Mesothelial cell of epicardium (in vitro differentiated cells): ENCODE measurements around the gene MTUS2. TPM values are rescaled to one million over a fixed set of nuclear protein-coding genes. Genes with fewer than 3 reads are reported as not detected.

Experiments used
- DNase-seq, 2 experiments: peaks; one replicate each; pipeline ENCODE4 v3.0.0; 2021; ENCODE audit warnings: low spot score in 2 of 2; ENCODE audit not compliant: unreplicated experiment in 2 of 2
- H3K27ac Mint-ChIP-seq: 2 replicates; pipeline ENCODE4 v1.8.0; 2021; ENCODE audit warnings: mixed read lengths
- H3K27me3 Mint-ChIP-seq: 2 replicates; pipeline ENCODE4 v1.8.0; 2021; ENCODE audit warnings: low read depth, mixed read lengths
- H3K36me3 Mint-ChIP-seq: 2 replicates; pipeline ENCODE4 v1.8.0; 2021; ENCODE audit warnings: mixed read lengths
- H3K4me1 Mint-ChIP-seq: 2 replicates; pipeline ENCODE4 v1.8.0; 2021; ENCODE audit warnings: mixed read lengths
- H3K4me3 Mint-ChIP-seq: 2 replicates; pipeline ENCODE4 v1.8.0; 2021; ENCODE audit warnings: mild to moderate bottlenecking, moderate library complexity, mixed read lengths
- H3K9me3 Mint-ChIP-seq: 2 replicates; pipeline ENCODE4 v1.8.0; 2021; ENCODE audit warnings: mixed read lengths
- total RNA-seq: library from RNA; stranded (reverse); gene quantifications from 3 replicates; pipeline ENCODE4 v1.2.1, GENCODE V29; 2021
- TF ChIP-seq, protein P1 (sequence below): fragments of 200-600 bp; sonication (generic); IDR thresholded peaks from one replicate; pipeline ENCODE4 v1.5.0; 2021; ENCODE audit warnings: antibody characterized with exemption; ENCODE audit not compliant: unreplicated experiment

The MTUS2 gene
- total RNA-seq, 1 donor from 2014 or later, result 1.4 TPM

DNA sequence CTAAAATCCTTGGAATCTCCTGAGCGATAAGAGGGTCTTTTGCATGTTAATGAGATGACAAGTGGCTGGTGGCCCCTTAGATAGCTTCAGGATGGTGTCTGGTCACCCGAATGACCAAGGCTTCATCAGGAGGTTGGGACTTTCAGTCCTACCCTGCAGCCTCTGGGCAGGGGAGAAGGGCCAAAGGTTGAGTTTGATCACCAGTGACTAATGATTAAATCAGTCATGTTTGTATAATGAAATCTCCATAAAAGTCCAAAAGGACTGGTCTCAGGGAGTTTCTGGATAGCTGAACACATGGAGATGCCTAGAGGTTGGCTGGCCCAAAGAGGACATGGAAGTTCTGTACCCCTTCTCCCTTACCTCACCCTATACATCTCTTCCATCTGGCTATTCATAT is 316.2 kb downstream of the MTUS2 start:
- no peak overlapping the region for H3K27ac Mint-ChIP-seq
- TF ChIP-seq, protein P1, sequence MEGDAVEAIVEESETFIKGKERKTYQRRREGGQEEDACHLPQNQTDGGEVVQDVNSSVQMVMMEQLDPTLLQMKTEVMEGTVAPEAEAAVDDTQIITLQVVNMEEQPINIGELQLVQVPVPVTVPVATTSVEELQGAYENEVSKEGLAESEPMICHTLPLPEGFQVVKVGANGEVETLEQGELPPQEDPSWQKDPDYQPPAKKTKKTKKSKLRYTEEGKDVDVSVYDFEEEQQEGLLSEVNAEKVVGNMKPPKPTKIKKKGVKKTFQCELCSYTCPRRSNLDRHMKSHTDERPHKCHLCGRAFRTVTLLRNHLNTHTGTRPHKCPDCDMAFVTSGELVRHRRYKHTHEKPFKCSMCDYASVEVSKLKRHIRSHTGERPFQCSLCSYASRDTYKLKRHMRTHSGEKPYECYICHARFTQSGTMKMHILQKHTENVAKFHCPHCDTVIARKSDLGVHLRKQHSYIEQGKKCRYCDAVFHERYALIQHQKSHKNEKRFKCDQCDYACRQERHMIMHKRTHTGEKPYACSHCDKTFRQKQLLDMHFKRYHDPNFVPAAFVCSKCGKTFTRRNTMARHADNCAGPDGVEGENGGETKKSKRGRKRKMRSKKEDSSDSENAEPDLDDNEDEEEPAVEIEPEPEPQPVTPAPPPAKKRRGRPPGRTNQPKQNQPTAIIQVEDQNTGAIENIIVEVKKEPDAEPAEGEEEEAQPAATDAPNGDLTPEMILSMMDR, result no peak
- no peak overlapping the region for H3K4me3 Mint-ChIP-seq
- DNase-seq, result no peak
- no peaks in the 10 kb centered on the region for H3K36me3 Mint-ChIP-seq
- peaks cover 23% of the 10 kb centered on the region for H3K9me3 Mint-ChIP-seq
- no peaks in the 10 kb centered on the region for H3K27me3 Mint-ChIP-seq
- H3K4me1 Mint-ChIP-seq, result peaks cover 7% of the 10 kb centered on the region

DNA sequence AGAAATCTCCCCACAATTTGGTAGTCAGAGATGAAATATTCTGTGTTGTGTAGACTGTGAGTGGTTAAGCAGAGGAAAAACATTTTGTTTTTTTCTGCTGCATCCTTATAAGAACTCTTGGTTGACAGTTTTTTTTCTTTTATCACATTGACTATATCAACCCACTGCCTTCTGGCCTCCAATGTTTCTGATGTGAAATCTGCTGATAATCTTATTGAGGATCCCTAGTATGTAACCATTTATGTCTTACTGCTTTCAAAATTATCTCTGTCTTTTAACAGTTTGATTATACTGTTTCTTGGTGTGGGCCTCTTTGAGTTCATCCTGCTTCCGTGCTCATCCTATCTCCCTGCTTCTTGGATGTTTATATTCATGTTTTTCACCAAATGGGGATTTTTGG is 316.9 kb downstream of the MTUS2 start:
- Mint-ChIP-seq H3K27me3 (no peaks in the 10 kb centered on the region), H3K36me3 (no peaks in the 10 kb centered on the region), H3K4me1 (peaks cover 7% of the 10 kb centered on the region), H3K9me3 (peaks cover 23% of the 10 kb centered on the region), H3K27ac (no peak overlapping the region), H3K4me3 (no peak overlapping the region)
- DNase-seq, result no peak
- TF ChIP-seq, protein P1, result no peak

- Mint-ChIP-seq H3K4me3 (no peak overlapping the region), H3K36me3 (no peaks in the 10 kb centered on the region), H3K4me1 (peaks cover 7% of the 10 kb centered on the region), H3K27ac (no peak overlapping the region), H3K9me3 (peaks cover 23% of the 10 kb centered on the region), H3K27me3 (no peaks in the 10 kb centered on the region)
- DNase-seq, result no peak
- TF ChIP-seq, protein P1, result no peak
Observed at GRCh38 chr13:29137995-29138394, 317.9 kb downstream of the MTUS2 start.

- DNase-seq, result no peak
- H3K36me3 Mint-ChIP-seq, result no peaks in the 10 kb centered on the region
- no peak overlapping the region for H3K4me3 Mint-ChIP-seq
- TF ChIP-seq, protein P1, result no peak
- H3K27me3 Mint-ChIP-seq, result no peaks in the 10 kb centered on the region
- H3K27ac Mint-ChIP-seq, result peak overlapping the region; percentile 17
- H3K4me1 Mint-ChIP-seq, result peaks cover 7% of the 10 kb centered on the region
- peaks cover 21% of the 10 kb centered on the region for H3K9me3 Mint-ChIP-seq
Observed at GRCh38 chr13:29140277-29140676, 320.1 kb downstream of the MTUS2 start.

- no peak for DNase-seq
- no peak overlapping the region for H3K4me3 Mint-ChIP-seq
- H3K4me1 Mint-ChIP-seq, result peaks cover 7% of the 10 kb centered on the region
- no peaks in the 10 kb centered on the region for H3K27me3 Mint-ChIP-seq
- peaks cover 13% of the 10 kb centered on the region for H3K9me3 Mint-ChIP-seq
- H3K36me3 Mint-ChIP-seq, result no peaks in the 10 kb centered on the region
- no peak overlapping the region for H3K27ac Mint-ChIP-seq
- TF ChIP-seq, protein P1, result no peak
Observed at GRCh38 chr13:29143847-29144246, 323.7 kb downstream of the MTUS2 start.

DNA sequence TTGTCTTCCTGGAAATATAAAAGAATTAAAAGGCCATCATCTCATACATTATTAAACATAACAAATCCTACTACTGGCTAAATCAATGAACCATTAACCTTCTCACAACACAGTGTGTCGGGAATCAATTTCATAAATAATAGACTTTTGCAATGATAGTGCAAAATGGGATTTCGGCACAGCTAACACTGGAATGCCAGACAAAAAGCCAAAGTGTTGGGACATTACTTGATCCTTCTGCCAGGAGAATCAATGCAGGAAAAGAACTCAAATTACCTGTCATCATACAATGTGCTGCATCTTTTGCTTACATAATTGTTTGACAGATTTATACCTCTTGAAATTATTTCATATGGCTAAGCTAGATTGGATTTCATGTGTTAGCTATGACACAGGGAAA is 334.3 kb downstream of the MTUS2 start:
- Mint-ChIP-seq H3K36me3 (no peaks in the 10 kb centered on the region), H3K27ac (no peak overlapping the region), H3K9me3 (peaks cover 37% of the 10 kb centered on the region), H3K27me3 (peaks cover 24% of the 10 kb centered on the region), H3K4me1 (no peaks in the 10 kb centered on the region), H3K4me3 (no peak overlapping the region)
- TF ChIP-seq, protein P1, result no peak
- no peak for DNase-seq
